GM18870 (cell line): ENCODE results near the gene ORC1.

ENCODE experiments used
- ATAC-seq: cut with Tn5 transposase; IDR thresholded peaks from one replicate; pipeline ENCODE4 v1.9.1; 2021; ENCODE audit warnings: moderate library complexity; ENCODE audit not compliant: unreplicated experiment

Gene ORC1

DNA sequence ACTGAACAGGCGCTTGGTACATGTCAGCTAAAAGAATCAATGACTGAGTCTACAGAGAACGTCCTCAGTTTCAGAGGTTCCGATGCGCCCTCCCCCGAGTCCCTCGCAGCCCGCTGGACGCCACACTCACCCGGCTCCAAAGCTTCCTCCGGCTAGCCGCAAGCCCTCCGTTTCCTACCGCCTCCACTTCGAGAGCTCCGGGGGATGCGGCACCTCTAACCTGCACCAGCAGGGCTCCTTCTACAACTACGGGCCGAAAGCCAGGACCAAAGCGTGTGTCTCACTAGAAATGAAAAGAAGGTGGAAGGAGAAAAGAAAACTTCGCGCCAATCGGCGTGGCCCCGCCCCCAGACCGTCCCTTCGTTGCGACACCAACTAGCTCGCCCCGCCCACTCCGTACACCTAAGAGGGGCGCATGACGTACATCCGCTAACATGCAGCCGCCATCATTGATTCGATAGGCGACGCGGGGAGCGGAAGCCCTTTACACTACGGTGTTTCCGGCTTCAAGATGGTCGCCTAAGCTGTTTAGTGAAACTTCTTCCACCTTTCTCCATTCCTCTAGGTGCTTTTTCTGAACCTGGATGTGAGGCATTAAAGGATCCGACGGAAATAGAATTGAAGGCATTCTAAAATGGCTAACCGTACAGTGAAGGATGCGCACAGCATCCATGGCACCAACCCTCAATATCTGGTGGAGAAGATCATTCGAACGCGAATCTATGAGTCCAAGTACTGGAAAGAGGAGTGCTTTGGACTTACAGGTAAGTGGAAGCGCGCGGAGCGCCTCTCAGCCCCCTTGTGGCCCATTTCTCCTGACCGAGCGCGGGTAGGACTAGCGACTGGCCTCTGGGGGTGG is at the start of gene ORC1, which contains the start of gene PRPF38A:
Gene ORC1, minus strand, starts transcription at position 308 of the 859 bp plus-strand sequence. CDS start 2,200 bp downstream, outside the sequence.
Gene PRPF38A, plus strand, starts transcription at position 487 of the 859 bp plus-strand sequence. Its CDS starts 148 bp downstream, at position 635.
- peak; percentile 84 for ATAC-seq

GRCh38 chr1:52444463-52444862 is 40.2 kb upstream of the ORC1 start:
- ATAC-seq = no peak

GRCh38 chr1:52439976-52440375 is 35.8 kb upstream of the ORC1 start:
- ATAC-seq = no peak

DNA sequence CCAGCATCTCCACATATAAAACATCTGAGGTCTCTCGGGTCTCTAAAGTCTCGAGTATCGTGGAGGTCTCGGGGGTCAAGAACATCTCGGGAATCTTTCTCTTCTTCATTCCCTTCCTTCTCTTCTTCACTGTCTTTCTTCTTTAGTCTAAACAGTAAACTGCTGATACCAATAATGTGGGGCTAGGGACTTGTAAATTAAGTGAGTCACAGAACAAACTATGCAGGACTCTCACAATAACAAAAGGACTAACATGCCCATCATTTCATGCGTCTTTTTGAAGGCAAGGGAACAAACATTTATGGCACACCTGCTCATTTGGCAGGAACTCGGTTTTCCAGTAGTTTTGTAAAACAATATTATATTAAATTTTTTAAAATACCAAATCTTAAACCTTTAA is 32.6 kb upstream of the ORC1 start:
- ATAC-seq = no peak

- ATAC-seq = no peak
These were observed 31.4 kb upstream of the ORC1 start for GRCh38 chr1:52435650-52436049.

- ATAC-seq = no peak
These were observed 31.0 kb upstream of the ORC1 start for GRCh38 chr1:52435211-52435610.

DNA sequence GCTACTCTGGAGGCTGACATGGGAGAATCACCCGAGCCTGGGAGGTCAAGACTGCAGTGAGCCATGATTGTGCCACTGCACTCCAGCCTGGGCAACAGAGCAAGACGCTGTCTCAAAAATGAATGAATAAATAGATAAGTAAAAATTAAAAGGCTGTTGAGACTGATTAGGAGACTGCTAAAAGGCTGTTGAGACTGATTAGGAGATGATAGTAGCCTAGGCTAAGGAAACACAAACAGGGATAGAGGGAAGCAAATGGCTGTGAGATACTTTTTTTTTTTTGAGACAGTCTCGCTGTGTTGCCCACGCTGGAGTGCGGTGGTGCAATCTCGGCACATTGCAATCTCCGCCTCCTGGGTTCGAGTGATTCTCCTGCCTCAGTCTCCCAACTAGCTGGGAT is 28.6 kb upstream of the ORC1 start:
- ATAC-seq = no peak

DNA sequence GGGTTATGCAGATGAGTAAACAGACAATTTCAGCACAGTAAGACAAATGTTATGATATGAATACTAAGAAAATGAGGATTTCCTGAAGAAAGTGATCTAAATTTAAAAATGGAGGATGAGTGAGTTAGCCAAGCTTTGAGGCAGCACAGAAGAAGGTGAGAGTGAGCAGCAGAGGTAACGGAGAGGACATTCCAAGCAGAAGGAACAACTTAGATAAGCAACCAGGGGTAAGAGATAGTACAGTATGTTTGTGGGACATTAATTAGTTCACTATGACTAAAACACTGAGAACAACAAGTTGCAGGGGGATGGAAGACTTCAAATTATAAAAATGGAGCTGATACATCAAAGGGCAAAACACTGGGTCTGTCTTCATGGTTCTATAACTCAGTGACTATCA is 22.9 kb upstream of the ORC1 start:
- no peak for ATAC-seq

DNA sequence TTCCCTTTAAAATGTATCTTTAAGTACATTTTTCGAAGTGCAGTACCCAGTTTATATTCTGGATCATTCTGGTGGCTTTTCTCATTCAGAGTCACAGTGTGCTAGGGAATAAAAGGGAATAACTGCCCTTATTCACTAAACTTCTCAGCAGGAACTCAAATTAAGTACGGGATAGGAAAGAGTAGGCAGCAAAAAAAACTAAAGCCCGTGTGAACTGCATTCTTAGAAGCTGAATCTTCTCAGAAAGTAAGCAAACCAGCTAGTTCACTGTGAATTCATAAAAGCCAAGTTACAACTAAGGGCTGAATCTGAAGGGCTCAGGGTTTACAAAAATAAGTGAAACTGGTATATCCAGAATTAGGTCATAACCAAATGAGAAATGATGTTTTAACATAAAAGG is 22.1 kb upstream of the ORC1 start:
- ATAC-seq = no peak

DNA sequence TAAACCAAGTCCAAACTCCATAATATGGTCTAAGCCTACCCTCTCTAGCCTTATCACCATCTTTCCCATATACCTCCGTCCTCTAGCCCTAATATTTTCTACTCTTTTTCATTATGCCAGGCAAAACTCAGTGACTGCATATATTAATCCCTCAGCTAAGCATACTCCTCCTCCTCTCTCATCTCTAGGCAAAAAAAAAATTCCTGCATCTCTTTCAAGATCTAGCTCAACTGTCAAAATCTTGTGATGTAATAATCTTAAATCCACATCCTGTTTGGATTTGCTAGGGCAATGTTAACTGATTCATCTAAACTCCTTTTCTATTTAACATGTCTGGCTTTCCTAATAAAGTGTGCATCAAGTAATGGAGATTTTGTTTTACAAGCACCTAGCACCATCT is 20.6 kb upstream of the ORC1 start:
- no peak for ATAC-seq

DNA sequence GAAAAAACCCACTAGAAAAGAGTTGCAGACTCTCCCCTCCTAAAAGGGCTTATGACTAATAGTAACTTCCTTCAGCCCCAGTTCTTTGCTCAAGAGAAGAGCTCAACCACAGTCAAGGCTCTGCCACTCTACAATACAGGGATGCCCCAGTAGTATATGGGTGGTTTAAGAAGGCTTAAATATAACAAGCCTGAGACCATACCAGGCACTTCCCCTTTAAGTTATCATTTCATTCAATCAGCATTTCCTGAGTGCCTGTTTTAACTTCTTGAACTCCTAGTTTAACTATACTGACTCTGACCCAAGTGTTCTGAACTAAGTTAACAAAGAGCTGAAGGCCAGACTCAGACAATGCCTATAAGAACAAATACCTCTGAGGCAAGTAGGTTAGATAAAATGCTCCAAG is 20.0 kb upstream of the ORC1 start:
- no peak for ATAC-seq

GRCh38 chr1:52423771-52424170 is 19.5 kb upstream of the ORC1 start:
- no peak for ATAC-seq

- ATAC-seq = no peak
These were observed 18.8 kb upstream of the ORC1 start for GRCh38 chr1:52423055-52423454.

GRCh38 chr1:52420713-52421112 is 16.5 kb upstream of the ORC1 start:
- ATAC-seq = no peak

DNA sequence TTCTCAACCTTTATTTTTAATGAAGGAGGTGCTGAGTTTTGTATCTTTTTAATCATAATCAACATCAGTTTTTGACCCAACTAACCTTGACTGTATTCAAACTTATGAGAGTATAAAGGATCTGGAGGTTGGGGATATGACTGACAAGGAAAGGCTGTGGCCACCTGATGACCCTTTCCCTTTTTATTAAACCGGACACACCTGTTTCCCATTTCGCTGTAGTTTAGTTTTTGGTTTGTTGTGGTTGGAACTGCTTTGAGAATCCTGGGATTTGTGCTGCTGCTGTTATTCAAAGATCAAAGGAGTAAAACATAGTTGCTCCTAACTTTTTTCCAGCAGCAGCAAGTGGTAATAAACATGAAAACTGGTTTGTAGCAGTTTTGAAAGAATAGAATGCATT is 12.6 kb upstream of the ORC1 start:
- no peak for ATAC-seq

DNA sequence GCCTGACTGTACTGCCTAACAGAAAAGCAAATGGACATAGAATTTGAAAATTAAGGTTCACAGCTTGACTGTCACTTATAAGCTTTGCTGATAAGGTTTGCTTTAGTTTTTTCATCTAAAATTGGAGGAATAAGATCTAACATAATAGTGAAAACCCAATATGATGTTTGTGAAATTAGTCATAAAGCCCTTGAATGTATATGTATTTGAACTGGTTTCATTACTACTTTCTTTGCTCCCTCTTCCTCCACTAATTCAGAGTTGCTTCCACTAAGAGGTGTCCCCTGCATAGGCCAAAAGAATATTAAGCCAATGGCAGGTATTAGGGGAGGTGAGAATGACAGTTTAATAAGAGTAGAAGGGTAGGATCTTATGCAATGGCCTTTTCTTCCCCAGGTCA is 10.7 kb upstream of the ORC1 start:
- no peak for ATAC-seq

DNA sequence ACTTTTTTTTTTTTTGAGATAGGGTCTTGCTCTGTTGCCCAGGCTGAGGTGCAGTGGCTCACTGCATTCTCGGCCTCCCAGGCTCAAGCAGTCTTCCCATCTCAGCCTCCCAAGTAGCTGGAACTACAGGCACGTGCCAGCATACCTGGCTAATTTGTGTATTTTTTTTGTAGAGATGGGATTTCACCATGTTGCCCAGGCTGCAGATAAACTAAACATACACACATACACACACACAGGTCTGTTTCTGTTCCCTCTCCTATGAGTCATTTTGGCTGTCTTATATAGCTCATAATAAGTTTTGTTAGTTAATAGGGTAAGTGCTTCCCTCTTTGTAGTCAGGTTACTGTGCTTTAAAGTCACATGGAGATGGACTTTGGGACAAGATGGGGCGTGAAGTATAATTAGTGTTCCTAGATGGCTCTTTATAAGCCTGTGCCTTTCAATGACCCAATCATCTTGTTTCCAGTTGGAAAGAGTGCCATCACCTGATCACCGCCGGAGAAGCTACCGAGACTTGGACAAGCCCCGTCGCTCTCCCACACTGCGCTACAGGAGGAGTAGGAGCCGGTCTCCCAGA is 9.3 kb upstream of the ORC1 start:
- no peak for ATAC-seq

- ATAC-seq = no peak
These were observed 734 bp upstream of the ORC1 start for GRCh38 chr1:52404975-52405338.

- ATAC-seq = peak; percentile 13
These were observed 582 bp downstream of the ORC1 start for GRCh38 chr1:52403566-52404115.

- no peak for ATAC-seq
These were observed 1.4 kb downstream of the ORC1 start for GRCh38 chr1:52402860-52403240.

DNA sequence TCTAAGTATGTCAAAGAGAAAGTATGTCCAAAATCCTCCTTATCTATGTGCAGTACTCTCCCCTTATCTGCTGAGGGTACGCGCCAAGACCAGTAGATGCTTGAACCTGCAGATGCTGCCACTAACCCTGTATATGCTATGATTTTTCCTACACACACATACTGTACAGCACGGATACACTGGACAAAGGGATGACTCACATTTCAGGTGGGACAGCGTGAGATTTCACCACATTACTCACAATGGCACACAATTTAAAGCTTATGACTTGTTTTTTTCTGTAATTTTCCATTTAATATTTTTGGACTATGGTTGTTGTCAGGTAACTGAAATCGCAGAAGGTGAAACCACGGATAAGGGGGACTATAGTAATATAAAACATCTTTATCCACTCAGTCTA is 4.1 kb downstream of the ORC1 start:
- no peak for ATAC-seq

DNA sequence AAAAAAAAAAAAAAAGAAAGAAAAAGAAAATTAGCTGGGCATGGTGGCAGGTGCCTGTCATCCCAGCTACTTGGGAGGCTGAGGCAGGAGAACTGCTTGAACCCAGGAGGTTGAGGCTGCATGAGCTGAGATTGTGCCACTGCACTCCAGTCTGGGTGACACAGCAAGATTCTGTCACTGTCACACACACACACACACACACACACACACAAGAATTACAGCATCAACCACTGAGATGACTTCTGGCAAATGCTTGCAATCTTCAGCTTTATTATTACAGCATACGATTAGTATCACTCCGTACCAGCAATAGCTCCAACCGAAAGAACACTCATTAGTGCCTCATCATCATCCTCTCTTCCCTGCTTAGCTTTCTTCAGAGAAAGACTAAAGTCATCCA is 4.6 kb downstream of the ORC1 start:
- ATAC-seq = no peak
